Spleen (tissue), 11 donors: ENCODE measurements around the gene CGB5. TPM values are rescaled to one million over a fixed set of nuclear protein-coding genes. Genes with fewer than 3 reads are reported as not detected.
"Not testable (repeated sequence)": the region's sequence is repeated elsewhere in the genome, so short reads cannot be mapped to it uniquely, and the experiment has no call there.

Experiments used
- DNase-seq: peaks from one replicate; pipeline ENCODE4 v3.0.0-alpha.2; 2020
- H3K27ac ChIP-seq, 8 donors: fragments of 200-600 bp; sonication (generic) in 7 of 8; 1 replicate in 4 of 8; 2 replicates in 4 of 8; pipeline versions ENCODE4 v1.5.0 to v1.8.0; 2016 to 2021; ENCODE audit warnings: inconsistent platforms in 4 of 8, mild to moderate bottlenecking in 4 of 8, moderate library complexity in 1 of 8
- H3K27me3 ChIP-seq, 7 donors: fragments of 200-600 bp; sonication (generic) in 6 of 7; replicated peaks in 1 of 7; 1 replicate in 4 of 7; 2 replicates in 3 of 7; pipeline versions ENCODE4 v1.5.0 to v1.8.0; 2016 to 2021; ENCODE audit warnings: inconsistent platforms in 3 of 7, mild to moderate bottlenecking in 1 of 7
- H3K36me3 ChIP-seq, 6 donors: fragments of 200-600 bp; sonication (generic) in 5 of 6; 1 replicate in 4 of 6; 2 replicates in 2 of 6; pipeline versions ENCODE4 v1.5.0 to v1.8.0; 2016 to 2021; ENCODE audit warnings: inconsistent platforms in 2 of 6
- H3K4me1 ChIP-seq, 6 donors: fragments of 200-600 bp; sonication (generic) in 5 of 6; 1 replicate in 3 of 6; 2 replicates in 3 of 6; pipeline versions ENCODE4 v1.5.0 to v1.8.0; 2016 to 2021; ENCODE audit warnings: inconsistent platforms in 3 of 6
- H3K4me3 ChIP-seq, 8 donors: fragments of 200-600 bp; sonication (generic) in 7 of 8; 1 replicate in 4 of 8; 2 replicates in 4 of 8; pipeline versions ENCODE4 v1.5.0 to v1.8.0; 2016 to 2021; ENCODE audit warnings: inconsistent platforms in 4 of 8, mild to moderate bottlenecking in 4 of 8, moderate library complexity in 2 of 8
- H3K9me3 ChIP-seq, 8 donors: fragments of 200-600 bp; sonication (generic) in 7 of 8; 1 replicate in 4 of 8; 2 replicates in 4 of 8; pipeline versions ENCODE4 v1.5.0 to v1.8.0; 2016 to 2021; ENCODE audit warnings: inconsistent platforms in 4 of 8
- CTCF ChIP-seq, 11 experiments: fragments of 200-600 bp in 7 of 11; fragments of 450-650 bp in 4 of 11; sonication (generic) in 4 of 11; IDR thresholded peaks in 8 of 11; conservative IDR thresholded peaks in 3 of 11; 1 replicate in 7 of 11; 2 replicates in 4 of 11; pipeline versions ENCODE4 v1.4.0 to v1.8.0; 2016 to 2021; ENCODE audit warnings: antibody characterized with exemption in 11 of 11, inconsistent platforms in 4 of 11, mild to moderate bottlenecking in 1 of 11
- POLR2A ChIP-seq, 3 donors: fragments of 450-650 bp; IDR thresholded peaks; one replicate each; pipeline ENCODE4 v1.5.1; 2017; ENCODE audit warnings: antibody characterized with exemption in 3 of 3, mild to moderate bottlenecking in 1 of 3
- POLR2AphosphoS5 ChIP-seq, 3 donors: sonication (generic); formaldehyde crosslinking; IDR thresholded peaks; one replicate each; pipeline ENCODE4 v1.5.1; 2017; ENCODE audit warnings: antibody characterized with exemption in 3 of 3
- WGBS, 5 donors: extraction: QIAGEN DNeasy Blood & Tissue Kit in 3 of 5; methylation state at CpG; one replicate each; pipeline versions ENCODE4 v1.1.5 to v1.1.7; 2013 to 2018; 5-methylcytosine and 5-hydroxymethylcytosine counted together
- intact Hi-C: fragments of 100-400 bp; cut with DNase I; formaldehyde crosslinking; loops from one replicate; pipeline ENCODE4 v1.15.0; 2023; ENCODE audit warnings: low total_unique reads
- polyA plus RNA-seq, 3 donors: library from polyadenylated mRNA; stranded (reverse); fragments of 200-250 nt; gene quantifications; one replicate each; pipeline ENCODE4 v1.2.1, GENCODE V29; 2013
- total RNA-seq, 7 donors: library from RNA; depleted of rRNA in 3 of 7; stranded (reverse); fragments of >200 nt in 3 of 7; fragmentation: NEBNext Ultra II Directional in 4 of 7; extraction: Animal tissue kit (Norgen Biotek cat#: 25700) in 4 of 7; gene quantifications; one replicate each; pipeline versions ENCODE4 v1.1.0 to v1.2.1, GENCODE V29; 2016 to 2021
- donor health status: healthy with polysubstance abuse.
- donor health status: DM: no; HTN: no; CAD: no; lungs with moderate emphysema.
- donor health status: DM: no; HTN: no; CAD: no.
- donor health status: Bipolar disorder and iron deficiency.
- donor health status: healthy.
- donor health status: DM: no; HTN: no; CAD: no.
- donor health status: DM: yes; HTN: yes; CAD: no.

The CGB5 gene
- total and polyA plus RNA-seq, 10 donors, result not detected

GRCh38 chr19:49071860-49072547, 28.4 kb downstream of the CGB5 start:
- intact Hi-C loops, result no loop called here
- H3K4me3 ChIP-seq, result peak overlapping the region in 3 of 8 donors; percentile 3 to 38 (median 3)
- H3K9me3 ChIP-seq, result peaks cover 0 to 4% (median 0%) of the 10 kb centered on the region in 8 donors
- TF ChIP-seq POLR2AphosphoS5 (IDR thresholded peaks at IDR 0.05), result no peak
- TF ChIP-seq CTCF (IDR thresholded peaks at IDR 0.05 in 8 of 11, conservative IDR thresholded peaks at IDR 0.05 in 3 of 11), result no peak
- TF ChIP-seq POLR2A (IDR thresholded peaks at IDR 0.05), result no peak
- DNase-seq, result no peak
- H3K27ac ChIP-seq, result no peak overlapping the region
- no peaks in the 10 kb centered on the region for H3K36me3 ChIP-seq
- H3K27me3 ChIP-seq, result peaks cover 0 to 94% (median 56%) of the 10 kb centered on the region in 7 donors
- peaks cover 0 to 16% (median 6%) of the 10 kb centered on the region in 6 donors for H3K4me1 ChIP-seq
- WGBS, 5 donors, result 9 to 14% (median 11%) methylated on average over 20 to 93 of the region's 93 CpGs

- intact Hi-C loops, result no loop called here
These were observed 30.1 kb downstream of the CGB5 start for GRCh38 chr19:49073514-49074378.

GRCh38 chr19:49074869-49075268, 31.2 kb downstream of the CGB5 start:
- H3K36me3 ChIP-seq, H3K4me3 ChIP-seq, H3K27ac ChIP-seq, H3K9me3 ChIP-seq, intact Hi-C loops: not testable (repeated sequence)
- Histone ChIP-seq H3K4me1 (peaks cover 0 to 16% (median 6%) of the 10 kb centered on the region in 6 donors), H3K27me3 (peaks cover 0 to 70% (median 42%) of the 10 kb centered on the region in 7 donors)
- peak; percentile 43 to 75 (median 63) for TF ChIP-seq CTCF (IDR thresholded peaks at IDR 0.05 in 8 of 11, conservative IDR thresholded peaks at IDR 0.05 in 3 of 11)
- 15 to 27% (median 23%) methylated on average over 7 to 9 of the region's 9 CpGs for WGBS, 5 donors
- DNase-seq, result peak; percentile 78

More at GRCh38 chr19:49073514-49074378, 30.1 kb downstream of the CGB5 start:
- peaks cover 0 to 16% (median 6%) of the 10 kb centered on the region in 6 donors for H3K4me1 ChIP-seq
- no peak overlapping the region for H3K4me3 ChIP-seq
- H3K9me3 ChIP-seq, result peaks cover 0 to 4% (median 0%) of the 10 kb centered on the region in 8 donors
- TF ChIP-seq POLR2AphosphoS5 (IDR thresholded peaks at IDR 0.05), result no peak
- TF ChIP-seq CTCF (IDR thresholded peaks at IDR 0.05 in 8 of 11, conservative IDR thresholded peaks at IDR 0.05 in 3 of 11), result peak in 1 of 11 experiments; percentile 14
- no peak overlapping the region for H3K27ac ChIP-seq
- H3K27me3 ChIP-seq, result peaks cover 0 to 82% (median 52%) of the 10 kb centered on the region in 7 donors
- 62 to 68% (median 64%) methylated on average over 22 to 23 of the region's 23 CpGs for WGBS, 5 donors
- no peak for DNase-seq
- no peaks in the 10 kb centered on the region for H3K36me3 ChIP-seq

- TF ChIP-seq POLR2AphosphoS5 (IDR thresholded peaks at IDR 0.05) (no peak), POLR2A (IDR thresholded peaks at IDR 0.05) (no peak), CTCF (IDR thresholded peaks at IDR 0.05 in 8 of 11, conservative IDR thresholded peaks at IDR 0.05 in 3 of 11) (no peak)
- Histone ChIP-seq H3K36me3 (no peaks in the 10 kb centered on the region), H3K27ac (no peak overlapping the region), H3K4me3 (no peak overlapping the region), H3K27me3 (peaks cover 0 to 15% (median 0%) of the 10 kb centered on the region in 7 donors), H3K4me1 (peaks cover 3 to 10% (median 7%) of the 10 kb centered on the region in 6 donors), H3K9me3 (no peaks in the 10 kb centered on the region)
- intact Hi-C loops, result no loop called here
- 70 to 91% (median 89%) methylated on average over 4 of the region's 4 CpGs for WGBS, 5 donors
- no peak for DNase-seq
These were observed 36.7 kb downstream of the CGB5 start for GRCh38 chr19:49080392-49080791.
